BLaER1 treated with 17β-estradiol and CSF1 and Interleukin-3, amounts not matched to agents 10 nM and 100 nM (cell line): Measurements from ENCODE around the gene ARL5A.
"Not testable (repeated sequence)": the region's sequence is repeated elsewhere in the genome, so short reads cannot be mapped to it uniquely, and the experiment has no call there.

ENCODE experiments used
- H3K27ac ChIP-seq, 11 experiments: shearing (Covaris generic); formaldehyde crosslinking; 2 replicates each; pipeline ENCODE4 v1.8.1; 2022
- H3K27me3 ChIP-seq, 11 experiments: shearing (Covaris generic); formaldehyde crosslinking; 2 replicates each; pipeline ENCODE4 v1.8.1; 2022
- H3K36me3 ChIP-seq, 11 experiments: shearing (Covaris generic); formaldehyde crosslinking; 2 replicates each; pipeline ENCODE4 v1.8.1; 2022
- H3K4me1 ChIP-seq, 10 experiments: shearing (Covaris generic); formaldehyde crosslinking; 2 replicates each; pipeline ENCODE4 v1.8.1; 2022
- H3K4me2 ChIP-seq, 11 experiments: shearing (Covaris generic); formaldehyde crosslinking; 2 replicates each; pipeline ENCODE4 v1.8.1; 2022
- H3K4me3 ChIP-seq, 10 experiments: shearing (Covaris generic); formaldehyde crosslinking; 2 replicates each; pipeline ENCODE4 v1.8.1; 2022
- H3K9ac ChIP-seq, 11 experiments: shearing (Covaris generic); formaldehyde crosslinking; 2 replicates each; pipeline ENCODE4 v1.8.1; 2022
- H3K9me3 ChIP-seq, 11 experiments: shearing (Covaris generic); formaldehyde crosslinking; replicated peaks in 1 of 11; 2 replicates each; pipeline ENCODE4 v1.8.1; 2022
- H4K20me1 ChIP-seq, 11 experiments: shearing (Covaris generic); formaldehyde crosslinking; 2 replicates each; pipeline ENCODE4 v1.8.1; 2022
- Cebpa-rat ChIP-seq, 11 experiments: shearing (Covaris generic); IDR thresholded peaks; 2 replicates each; pipeline ENCODE4 v1.8.1; 2022

ARL5A gene

GRCh38 chr2:151828143-151828889, at the start of gene ARL5A:
Gene ARL5A, minus strand, starts transcription at chr2:151828421. Its CDS starts 245 bp downstream, at chr2:151828176.
- peaks cover 19 to 45% (median 41%) of the 10 kb centered on the region in 11 experiments; a peak in 21 of 22 replicates for H4K20me1 ChIP-seq
- H3K27me3 ChIP-seq = no peaks in the 10 kb centered on the region
- no peak for TF ChIP-seq Cebpa-rat (IDR thresholded peaks at IDR 0.05)
- peaks cover 0 to 27% (median 5%) of the 10 kb centered on the region in 11 experiments; a peak in 9 of 22 replicates for H3K36me3 ChIP-seq
- H3K4me3 ChIP-seq = peak within 1 kb of the TSS; percentile 83 to 99 (median 96)
- H3K4me1 ChIP-seq = peaks cover 18 to 44% (median 27%) of the 10 kb centered on the region in 10 experiments
- H3K4me2 ChIP-seq = peak within 1 kb of the TSS; percentile 80 to 94 (median 83)
- H3K9me3 ChIP-seq = no peaks in the 10 kb centered on the region
- H3K27ac ChIP-seq = peak within 1 kb of the TSS; percentile 86 to 99 (median 97)
- peak within 1 kb of the TSS; percentile 94 to 99 (median 98) for H3K9ac ChIP-seq

DNA sequence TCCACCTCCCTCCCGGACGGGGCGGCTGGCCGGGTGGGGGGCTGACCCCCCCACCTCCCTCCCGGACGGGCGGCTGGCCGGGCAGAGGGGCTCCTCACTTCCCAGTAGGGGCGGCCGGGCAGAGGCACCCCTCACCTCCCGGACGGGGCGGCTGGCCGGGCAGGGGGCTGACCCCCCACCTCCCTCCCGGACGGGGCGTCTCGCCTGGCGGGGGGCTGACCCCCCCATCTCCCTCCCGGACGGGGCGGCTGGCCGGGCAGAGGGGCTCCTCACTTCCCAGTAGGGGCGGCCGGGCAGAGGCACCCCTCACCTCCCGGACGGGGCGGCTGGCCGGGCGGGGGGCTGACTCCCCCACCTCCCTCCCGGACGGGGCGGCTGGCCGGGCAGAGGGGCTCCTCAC, 47.4 kb upstream of the ARL5A start:
- not testable (repeated sequence) for H3K4me3 ChIP-seq, H3K36me3 ChIP-seq, H3K9ac ChIP-seq, H3K27ac ChIP-seq, H3K4me2 ChIP-seq, H3K9me3 ChIP-seq, H4K20me1 ChIP-seq, H3K27me3 ChIP-seq
- H3K4me1 ChIP-seq = peaks cover 0 to 24% (median 9%) of the 10 kb centered on the region in 10 experiments; a peak in 14 of 20 replicates

- no peaks in the 10 kb centered on the region for H3K4me1 ChIP-seq
- TF ChIP-seq Cebpa-rat (IDR thresholded peaks at IDR 0.05) = no peak
- H4K20me1 ChIP-seq = no peaks in the 10 kb centered on the region
- H3K27ac ChIP-seq = no peak overlapping the region
- no peak overlapping the region for H3K9ac ChIP-seq
- peaks cover 0 to 6% (median 4%) of the 10 kb centered on the region in 11 experiments; a peak in 10 of 22 replicates for H3K9me3 ChIP-seq
- no peaks in the 10 kb centered on the region for H3K36me3 ChIP-seq
- no peak overlapping the region for H3K4me2 ChIP-seq
- H3K27me3 ChIP-seq = no peaks in the 10 kb centered on the region
- H3K4me3 ChIP-seq = no peak overlapping the region
These were observed 44.2 kb upstream of the ARL5A start for GRCh38 chr2:151872463-151872862.

- Histone ChIP-seq H3K4me2 (no peak overlapping the region), H3K4me3 (no peak overlapping the region), H3K27ac (no peak overlapping the region), H3K36me3 (no peaks in the 10 kb centered on the region), H3K4me1 (no peaks in the 10 kb centered on the region), H3K27me3 (no peaks in the 10 kb centered on the region), H4K20me1 (no peaks in the 10 kb centered on the region), H3K9me3 (no peaks in the 10 kb centered on the region), H3K9ac (no peak overlapping the region)
- no peak for TF ChIP-seq Cebpa-rat (IDR thresholded peaks at IDR 0.05)
These were observed 41.1 kb upstream of the ARL5A start for GRCh38 chr2:151869291-151869690.

DNA sequence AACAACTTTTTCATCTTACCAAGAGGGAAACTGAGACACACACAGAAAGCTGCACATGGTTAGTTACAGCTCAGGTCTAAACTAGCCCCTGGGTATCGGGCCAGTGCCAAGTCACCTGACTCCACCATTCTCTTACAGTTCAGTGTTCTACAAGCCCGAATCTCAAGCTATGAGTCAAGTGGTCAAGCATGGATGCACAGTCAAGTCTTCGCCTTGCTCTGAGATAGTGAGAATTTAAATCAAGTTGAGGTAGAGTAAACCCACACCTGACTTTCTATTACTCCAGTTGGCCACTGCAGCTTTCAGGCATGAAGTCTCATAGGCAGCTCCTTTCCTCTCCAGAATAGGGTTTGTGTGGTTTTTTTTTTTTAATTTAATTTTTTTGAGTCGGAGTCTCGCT, 34.5 kb upstream of the ARL5A start:
- Histone ChIP-seq H4K20me1 (no peaks in the 10 kb centered on the region), H3K27me3 (no peaks in the 10 kb centered on the region), H3K4me3 (no peak overlapping the region), H3K9me3 (no peaks in the 10 kb centered on the region), H3K4me1 (no peaks in the 10 kb centered on the region), H3K9ac (no peak overlapping the region), H3K27ac (no peak overlapping the region), H3K36me3 (no peaks in the 10 kb centered on the region), H3K4me2 (no peak overlapping the region)
- TF ChIP-seq Cebpa-rat (IDR thresholded peaks at IDR 0.05) = no peak

GRCh38 chr2:151861174-151861573, 33.0 kb upstream of the ARL5A start:
- Histone ChIP-seq H4K20me1 (no peaks in the 10 kb centered on the region), H3K9me3 (no peaks in the 10 kb centered on the region), H3K9ac (no peak overlapping the region), H3K4me1 (no peaks in the 10 kb centered on the region), H3K27ac (no peak overlapping the region), H3K36me3 (no peaks in the 10 kb centered on the region), H3K4me3 (no peak overlapping the region), H3K4me2 (no peak overlapping the region), H3K27me3 (no peaks in the 10 kb centered on the region)
- no peak for TF ChIP-seq Cebpa-rat (IDR thresholded peaks at IDR 0.05)

DNA sequence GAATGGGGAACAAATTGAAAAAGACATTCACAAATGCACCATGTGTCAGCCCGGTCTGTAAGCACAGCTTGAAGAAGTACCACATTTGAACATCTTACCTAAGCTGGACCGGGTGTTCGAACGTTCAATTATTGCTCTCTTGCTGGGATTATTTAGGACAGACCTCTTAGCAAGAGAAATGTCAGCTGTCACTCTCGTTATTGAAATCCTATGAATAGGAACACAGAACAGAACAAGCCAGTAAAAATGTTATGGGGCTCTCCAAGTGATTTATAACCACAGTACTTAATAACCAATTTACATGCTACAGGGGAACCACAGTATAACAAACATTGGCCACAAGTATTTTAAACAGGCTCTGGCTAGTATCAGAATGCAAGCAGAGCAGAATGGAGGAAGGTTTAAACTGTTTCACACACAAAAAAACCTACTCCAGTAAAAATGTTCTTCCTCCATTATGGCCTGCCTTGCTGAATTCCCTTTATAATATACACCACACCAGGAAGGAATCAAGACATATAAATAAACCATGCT, 32.5 kb upstream of the ARL5A start:
- TF ChIP-seq Cebpa-rat (IDR thresholded peaks at IDR 0.05) = no peak
- no peak overlapping the region for H3K9ac ChIP-seq
- H3K4me1 ChIP-seq = no peaks in the 10 kb centered on the region
- no peak overlapping the region for H3K27ac ChIP-seq
- H3K4me3 ChIP-seq = no peak overlapping the region
- no peaks in the 10 kb centered on the region for H4K20me1 ChIP-seq
- no peak overlapping the region for H3K4me2 ChIP-seq
- no peaks in the 10 kb centered on the region for H3K9me3 ChIP-seq
- no peaks in the 10 kb centered on the region for H3K36me3 ChIP-seq
- H3K27me3 ChIP-seq = no peaks in the 10 kb centered on the region

- no peak overlapping the region for H3K4me2 ChIP-seq
- no peak overlapping the region for H3K9ac ChIP-seq
- H3K4me3 ChIP-seq = no peak overlapping the region
- H3K9me3 ChIP-seq = no peaks in the 10 kb centered on the region
- H3K27ac ChIP-seq = no peak overlapping the region
- H3K27me3 ChIP-seq = no peaks in the 10 kb centered on the region
- no peaks in the 10 kb centered on the region for H3K36me3 ChIP-seq
- no peaks in the 10 kb centered on the region for H4K20me1 ChIP-seq
- TF ChIP-seq Cebpa-rat (IDR thresholded peaks at IDR 0.05) = no peak
- H3K4me1 ChIP-seq = no peaks in the 10 kb centered on the region
These were observed 32.0 kb upstream of the ARL5A start for GRCh38 chr2:151860210-151860609.

GRCh38 chr2:151857650-151858049, 29.4 kb upstream of the ARL5A start:
- H3K27ac ChIP-seq = no peak overlapping the region
- no peaks in the 10 kb centered on the region for H3K9me3 ChIP-seq
- no peaks in the 10 kb centered on the region for H3K36me3 ChIP-seq
- H3K4me2 ChIP-seq = no peak overlapping the region
- no peak overlapping the region for H3K4me3 ChIP-seq
- H4K20me1 ChIP-seq = no peaks in the 10 kb centered on the region
- H3K4me1 ChIP-seq = no peaks in the 10 kb centered on the region
- no peak for TF ChIP-seq Cebpa-rat (IDR thresholded peaks at IDR 0.05)
- H3K27me3 ChIP-seq = no peaks in the 10 kb centered on the region
- no peak overlapping the region for H3K9ac ChIP-seq

GRCh38 chr2:151855111-151855510, 26.9 kb upstream of the ARL5A start:
- Histone ChIP-seq H3K4me3 (no peak overlapping the region), H3K27ac (no peak overlapping the region), H4K20me1 (no peaks in the 10 kb centered on the region), H3K9ac (no peak overlapping the region), H3K27me3 (no peaks in the 10 kb centered on the region), H3K9me3 (no peaks in the 10 kb centered on the region), H3K36me3 (no peaks in the 10 kb centered on the region), H3K4me2 (no peak overlapping the region), H3K4me1 (no peaks in the 10 kb centered on the region)
- no peak for TF ChIP-seq Cebpa-rat (IDR thresholded peaks at IDR 0.05)
